Measurements from ENCODE around the gene BCAS2. TPM values are rescaled to one million over a fixed set of nuclear protein-coding genes. Genes with fewer than 3 reads are reported as not detected.

BCAS2 gene
- total RNA-seq, 1 donor from 2014 or later, result 54.3 TPM

Other genes with a start within 250 kb of the BCAS2 start
- gene TRIM33, start 70.4 kb downstream of the BCAS2 start, total RNA-seq, result 38.3 and 39.0 TPM in 2 replicates
- gene DENND2C, start 88.4 kb upstream of the BCAS2 start, total RNA-seq, result 0.15 and 0.37 TPM in 2 replicates
- gene AMPD1, start 113.9 kb upstream of the BCAS2 start, total RNA-seq, result not detected in 2 replicates
- 61.3 and 63.3 TPM in 2 replicates for gene NRAS, start 135.2 kb upstream of the BCAS2 start, total RNA-seq
- gene CSDE1, start 176.4 kb upstream of the BCAS2 start, total RNA-seq, result 362 and 387 TPM in 2 replicates
- 59.6 and 68.1 TPM in 2 replicates for gene SIKE1, start 199.1 kb upstream of the BCAS2 start, total RNA-seq

Data from T-helper 1 cell treated with Interleukin-12 subunit alpha and Interleukin-12 subunit beta and Interleukin-4 antibody, amounts not matched to agents 30 ng/mL and 1 ng/mL, for 36 hours (primary cell).